Measurements from ENCODE around the gene EGLN2.

Gene EGLN2

DNA sequence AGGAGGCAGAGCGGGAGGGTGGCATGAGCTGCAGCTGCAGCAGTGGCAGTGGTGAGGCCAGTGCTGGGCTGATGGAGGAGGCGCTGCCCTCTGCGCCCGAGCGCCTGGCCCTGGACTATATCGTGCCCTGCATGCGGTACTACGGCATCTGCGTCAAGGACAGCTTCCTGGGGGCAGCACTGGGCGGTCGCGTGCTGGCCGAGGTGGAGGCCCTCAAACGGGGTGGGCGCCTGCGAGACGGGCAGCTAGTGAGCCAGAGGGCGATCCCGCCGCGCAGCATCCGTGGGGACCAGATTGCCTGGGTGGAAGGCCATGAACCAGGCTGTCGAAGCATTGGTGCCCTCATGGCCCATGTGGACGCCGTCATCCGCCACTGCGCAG is 2.0 kb downstream of the EGLN2 start:
- ChIA-PET CTCF (no interaction called here), POLR2A (interaction anchor here (0.5 to 8.6 kb wide), 7 partner anchors 21 to 202 kb away, joined by 3 to 66 read pairs (median 5); partner anchors contain the start of genes ACTMAP, RAB4B and SNRPA)
- no peak for TF ChIP-seq EGR2 (tag by site-specific recombination; IDR thresholded peaks at IDR 0.05; ENCODE audit: low read depth)
- no peak for TF ChIP-seq HOXA7 (CRISPR knock-in tag; IDR thresholded peaks at IDR 0.05; ENCODE audit: borderline replicate concordance)
- no peak for TF ChIP-seq ZNF37A (tag by site-specific recombination; IDR thresholded peaks at IDR 0.05)
- no peak for TF ChIP-seq YY2 (tag by site-specific recombination; IDR thresholded peaks at IDR 0.05)
- TF ChIP-seq, protein P1, sequence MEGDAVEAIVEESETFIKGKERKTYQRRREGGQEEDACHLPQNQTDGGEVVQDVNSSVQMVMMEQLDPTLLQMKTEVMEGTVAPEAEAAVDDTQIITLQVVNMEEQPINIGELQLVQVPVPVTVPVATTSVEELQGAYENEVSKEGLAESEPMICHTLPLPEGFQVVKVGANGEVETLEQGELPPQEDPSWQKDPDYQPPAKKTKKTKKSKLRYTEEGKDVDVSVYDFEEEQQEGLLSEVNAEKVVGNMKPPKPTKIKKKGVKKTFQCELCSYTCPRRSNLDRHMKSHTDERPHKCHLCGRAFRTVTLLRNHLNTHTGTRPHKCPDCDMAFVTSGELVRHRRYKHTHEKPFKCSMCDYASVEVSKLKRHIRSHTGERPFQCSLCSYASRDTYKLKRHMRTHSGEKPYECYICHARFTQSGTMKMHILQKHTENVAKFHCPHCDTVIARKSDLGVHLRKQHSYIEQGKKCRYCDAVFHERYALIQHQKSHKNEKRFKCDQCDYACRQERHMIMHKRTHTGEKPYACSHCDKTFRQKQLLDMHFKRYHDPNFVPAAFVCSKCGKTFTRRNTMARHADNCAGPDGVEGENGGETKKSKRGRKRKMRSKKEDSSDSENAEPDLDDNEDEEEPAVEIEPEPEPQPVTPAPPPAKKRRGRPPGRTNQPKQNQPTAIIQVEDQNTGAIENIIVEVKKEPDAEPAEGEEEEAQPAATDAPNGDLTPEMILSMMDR (tag by site-specific recombination; IDR thresholded peaks at IDR 0.05): peak; percentile 29; the same call in 1 of the 2 replicates
- TF ChIP-seq PRDM1 (tag by site-specific recombination; IDR thresholded peaks at IDR 0.05): no peak
- TF ChIP-seq ZNF785 (tag by site-specific recombination; IDR thresholded peaks at IDR 0.05): 0 out of 2 replicates have a peak, but pooled peaks have one; percentile 21
- TF ChIP-seq ZNF132 (tag by site-specific recombination; IDR thresholded peaks at IDR 0.05; ENCODE audit: borderline replicate concordance): no peak
- TF ChIP-seq, protein P2, sequence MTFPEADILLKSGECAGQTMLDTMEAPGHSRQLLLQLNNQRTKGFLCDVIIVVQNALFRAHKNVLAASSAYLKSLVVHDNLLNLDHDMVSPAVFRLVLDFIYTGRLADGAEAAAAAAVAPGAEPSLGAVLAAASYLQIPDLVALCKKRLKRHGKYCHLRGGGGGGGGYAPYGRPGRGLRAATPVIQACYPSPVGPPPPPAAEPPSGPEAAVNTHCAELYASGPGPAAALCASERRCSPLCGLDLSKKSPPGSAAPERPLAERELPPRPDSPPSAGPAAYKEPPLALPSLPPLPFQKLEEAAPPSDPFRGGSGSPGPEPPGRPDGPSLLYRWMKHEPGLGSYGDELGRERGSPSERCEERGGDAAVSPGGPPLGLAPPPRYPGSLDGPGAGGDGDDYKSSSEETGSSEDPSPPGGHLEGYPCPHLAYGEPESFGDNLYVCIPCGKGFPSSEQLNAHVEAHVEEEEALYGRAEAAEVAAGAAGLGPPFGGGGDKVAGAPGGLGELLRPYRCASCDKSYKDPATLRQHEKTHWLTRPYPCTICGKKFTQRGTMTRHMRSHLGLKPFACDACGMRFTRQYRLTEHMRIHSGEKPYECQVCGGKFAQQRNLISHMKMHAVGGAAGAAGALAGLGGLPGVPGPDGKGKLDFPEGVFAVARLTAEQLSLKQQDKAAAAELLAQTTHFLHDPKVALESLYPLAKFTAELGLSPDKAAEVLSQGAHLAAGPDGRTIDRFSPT (tag by site-specific recombination; IDR thresholded peaks at IDR 0.05): peak; percentile 74; the same call in 1 of the 2 replicates
- Histone ChIP-seq H3K27ac (ENCODE audit: extremely low read depth, low read depth, low read length) (peak overlapping the region; percentile 46), H3K4me3 (ENCODE audit: low read depth, low read length) (no peak overlapping the region), H3K9me3 (ENCODE audit: control insufficient read depth, insufficient read depth, low read depth, low read length) (no peaks in the 10 kb centered on the region), H3K4me1 (ENCODE audit: control insufficient read depth, insufficient read depth, low read length) (peaks cover 65% of the 10 kb centered on the region), H3K36me3 (ENCODE audit: control insufficient read depth in 2 of 2, insufficient read depth in 1 of 2, low read length in 2 of 2) (peaks cover 35 to 52% of the 10 kb centered on the region in 2 experiments)

DNA sequence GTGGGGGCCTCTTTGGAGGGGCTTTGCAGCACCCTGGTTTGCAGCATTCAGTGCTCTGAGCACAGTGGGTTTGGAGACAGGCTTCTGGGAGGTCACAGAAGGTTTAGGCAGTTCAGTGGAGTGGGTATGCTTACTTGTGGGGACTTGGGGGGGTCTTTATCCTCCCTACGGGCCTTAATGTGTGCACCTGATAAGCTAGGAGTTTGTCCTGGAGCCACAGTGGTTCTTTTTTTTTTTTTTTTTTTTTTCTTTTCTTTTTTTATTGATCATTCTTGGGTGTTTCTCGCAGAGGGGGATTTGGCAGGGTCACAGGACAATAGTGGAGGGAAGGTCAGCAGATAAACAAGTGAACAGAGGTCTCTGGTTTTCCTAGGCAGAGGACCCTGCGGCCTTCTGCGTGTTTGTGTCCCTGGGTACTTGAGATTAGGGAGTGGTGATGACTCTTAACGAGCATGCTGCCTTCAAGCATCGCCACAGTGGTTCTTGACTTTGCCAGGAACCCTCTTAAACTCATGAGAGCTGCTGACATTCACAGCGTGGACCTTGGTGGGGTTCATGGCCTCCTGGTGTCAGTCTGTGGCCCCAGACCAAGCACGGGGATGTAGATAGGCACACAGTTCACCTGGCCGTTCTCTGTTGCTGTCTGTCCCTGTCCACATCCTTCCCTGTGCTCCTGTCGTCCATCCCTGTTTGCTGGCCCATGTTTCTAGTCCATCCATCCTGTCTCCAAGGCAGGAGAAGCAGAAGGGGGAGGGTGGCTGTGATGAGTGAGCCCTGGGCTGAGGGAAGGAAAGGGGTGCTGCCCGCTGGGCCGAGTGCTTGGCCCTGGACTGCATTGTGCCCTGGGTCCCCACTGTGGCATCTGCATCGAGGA is 2.7 kb downstream of the EGLN2 start:
- no peaks in the 10 kb centered on the region for H3K9me3 ChIP-seq (ENCODE audit: control insufficient read depth, insufficient read depth, low read depth, low read length)
- H3K4me1 ChIP-seq (ENCODE audit: control insufficient read depth, insufficient read depth, low read length): peaks cover 72% of the 10 kb centered on the region
- H3K27ac ChIP-seq (ENCODE audit: extremely low read depth, low read depth, low read length): peak overlapping the region; percentile 67; the same call in 1 of the 2 replicates
- POLR2A ChIA-PET: interaction anchor here (0.5 to 8.6 kb wide), 8 partner anchors 20 to 203 kb away, joined by 3 to 86 read pairs (median 6); partner anchors contain the start of genes ACTMAP, RAB4B and SNRPA
- CTCF ChIA-PET: interaction anchor here (0.8 to 1.1 kb wide), 5 partner anchors 8 to 174 kb away, joined by 3 to 4 read pairs (median 3); no protein-coding TSS in a partner anchor
- peaks cover 35 to 52% of the 10 kb centered on the region in 2 experiments for H3K36me3 ChIP-seq (ENCODE audit: control insufficient read depth in 2 of 2, insufficient read depth in 1 of 2, low read length in 2 of 2)
- H3K4me3 ChIP-seq (ENCODE audit: low read depth, low read length): no peak overlapping the region
- no peak for TF ChIP-seq KLF9 (tag by site-specific recombination; IDR thresholded peaks at IDR 0.05; ENCODE audit: low read depth)
- no peak for TF ChIP-seq ZNF792 (tag by site-specific recombination; IDR thresholded peaks at IDR 0.05)
- TF ChIP-seq ZNF521 (tag by site-specific recombination; IDR thresholded peaks at IDR 0.05): no peak
- TF ChIP-seq ZNF501 (tag by site-specific recombination; IDR thresholded peaks at IDR 0.05): no peak
- TF ChIP-seq ZNF354C (tag by site-specific recombination; IDR thresholded peaks at IDR 0.05; ENCODE audit: borderline replicate concordance, low read depth): no peak
- TF ChIP-seq ZNF416 (tag by site-specific recombination; IDR thresholded peaks at IDR 0.05): no peak
- TF ChIP-seq WT1 (tag by site-specific recombination; IDR thresholded peaks at IDR 0.05): peak; percentile 68
- TF ChIP-seq, protein P3, sequence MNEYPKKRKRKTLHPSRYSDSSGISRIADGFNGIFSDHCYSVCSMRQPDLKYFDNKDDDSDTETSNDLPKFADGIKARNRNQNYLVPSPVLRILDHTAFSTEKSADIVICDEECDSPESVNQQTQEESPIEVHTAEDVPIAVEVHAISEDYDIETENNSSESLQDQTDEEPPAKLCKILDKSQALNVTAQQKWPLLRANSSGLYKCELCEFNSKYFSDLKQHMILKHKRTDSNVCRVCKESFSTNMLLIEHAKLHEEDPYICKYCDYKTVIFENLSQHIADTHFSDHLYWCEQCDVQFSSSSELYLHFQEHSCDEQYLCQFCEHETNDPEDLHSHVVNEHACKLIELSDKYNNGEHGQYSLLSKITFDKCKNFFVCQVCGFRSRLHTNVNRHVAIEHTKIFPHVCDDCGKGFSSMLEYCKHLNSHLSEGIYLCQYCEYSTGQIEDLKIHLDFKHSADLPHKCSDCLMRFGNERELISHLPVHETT (tag by site-specific recombination; IDR thresholded peaks at IDR 0.05): no peak
- TF ChIP-seq, protein P4, sequence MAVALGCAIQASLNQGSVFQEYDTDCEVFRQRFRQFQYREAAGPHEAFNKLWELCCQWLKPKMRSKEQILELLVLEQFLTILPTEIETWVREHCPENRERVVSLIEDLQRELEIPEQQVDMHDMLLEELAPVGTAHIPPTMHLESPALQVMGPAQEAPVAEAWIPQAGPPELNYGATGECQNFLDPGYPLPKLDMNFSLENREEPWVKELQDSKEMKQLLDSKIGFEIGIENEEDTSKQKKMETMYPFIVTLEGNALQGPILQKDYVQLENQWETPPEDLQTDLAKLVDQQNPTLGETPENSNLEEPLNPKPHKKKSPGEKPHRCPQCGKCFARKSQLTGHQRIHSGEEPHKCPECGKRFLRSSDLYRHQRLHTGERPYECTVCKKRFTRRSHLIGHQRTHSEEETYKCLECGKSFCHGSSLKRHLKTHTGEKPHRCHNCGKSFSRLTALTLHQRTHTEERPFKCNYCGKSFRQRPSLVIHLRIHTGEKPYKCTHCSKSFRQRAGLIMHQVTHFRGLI (tag by site-specific recombination; IDR thresholded peaks at IDR 0.05): no peak
- TF ChIP-seq YY1 (tag by site-specific recombination; IDR thresholded peaks at IDR 0.05): no peak
- no peak for TF ChIP-seq ZNF529 (tag by site-specific recombination; IDR thresholded peaks at IDR 0.05; ENCODE audit: insufficient replicate concordance)
- TF ChIP-seq ZNF175 (tag by site-specific recombination; IDR thresholded peaks at IDR 0.05): no peak
- TF ChIP-seq ZNF2 (tag by site-specific recombination; IDR thresholded peaks at IDR 0.05): no peak
- TF ChIP-seq, protein P5, sequence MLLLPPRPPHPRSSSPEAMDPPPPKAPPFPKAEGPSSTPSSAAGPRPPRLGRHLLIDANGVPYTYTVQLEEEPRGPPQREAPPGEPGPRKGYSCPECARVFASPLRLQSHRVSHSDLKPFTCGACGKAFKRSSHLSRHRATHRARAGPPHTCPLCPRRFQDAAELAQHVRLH (tag by site-specific recombination; IDR thresholded peaks at IDR 0.05): no peak
- TF ChIP-seq ZNF777 (tag by site-specific recombination; IDR thresholded peaks at IDR 0.05; ENCODE audit: borderline replicate concordance): no peak
- no peak for TF ChIP-seq ZBTB17 (tag by site-specific recombination; IDR thresholded peaks at IDR 0.05)
- peak; percentile 56; the same call in 1 of the 2 replicates for TF ChIP-seq ZBTB48 (tag by site-specific recombination; IDR thresholded peaks at IDR 0.05)
- TF ChIP-seq SETDB1 (IDR thresholded peaks at IDR 0.05; ENCODE audit: insufficient read length, low read length): no peak
- no peak for TF ChIP-seq ZNF530 (tag by site-specific recombination; IDR thresholded peaks at IDR 0.05; ENCODE audit: low read depth)
